Measurements from ENCODE around the gene KRT36. TPM values are rescaled to one million over a fixed set of nuclear protein-coding genes. Genes with fewer than 3 reads are reported as not detected.
A peak's percentile ranks its signal among the peaks of the same experiment; 100 is the strongest.

KRT36 gene
- total RNA-seq, 2 donors from 2014 or later, result not detected

GRCh38 chr17:41512546-41513167 is 22.9 kb upstream of the KRT36 start:
- no peaks in the 10 kb centered on the region for H3K27me3 ChIP-seq (ENCODE audit: control insufficient read depth, insufficient read depth, low read length, poor library complexity, severe bottlenecking)
- DNase-seq, result no peak
- Mint-ChIP-seq H3K27ac (no peak overlapping the region), H3K27me3 (ENCODE audit: insufficient read depth) (no peaks in the 10 kb centered on the region), H3K4me3 (no peak overlapping the region), H3K9me3 (no peaks in the 10 kb centered on the region), H3K4me1 (peaks cover 12% of the 10 kb centered on the region), H3K36me3 (ENCODE audit: low read depth) (no peaks in the 10 kb centered on the region)
- no peak overlapping the region for H3K27ac ChIP-seq (ENCODE audit: low read depth, low read length)
- no peak overlapping the region for H3K4me3 ChIP-seq (ENCODE audit: low read length)
- no peaks in the 10 kb centered on the region for H3K4me1 ChIP-seq (ENCODE audit: control insufficient read depth, insufficient read depth, low read length)
- H3K36me3 ChIP-seq (ENCODE audit: control insufficient read depth, insufficient read depth, low read length), result no peaks in the 10 kb centered on the region
- H3K9ac ChIP-seq (ENCODE audit: extremely low read depth, low read length, poor library complexity, severe bottlenecking), result no peak overlapping the region
- no peak for TF ChIP-seq CTCF (conservative IDR thresholded peaks at IDR 0.05)
- 85 to 100% methylated on average over 5 to 7 of the region's 7 CpGs for WGBS, 2 experiments (ENCODE audit: insufficient coverage in 1 of 2, insufficient read length in 1 of 2)
- no peaks in the 10 kb centered on the region for H3K9me3 ChIP-seq (ENCODE audit: control insufficient read depth, low read length)

- Mint-ChIP-seq H3K4me1 (peaks cover 15% of the 10 kb centered on the region), H3K27me3 (ENCODE audit: insufficient read depth) (no peaks in the 10 kb centered on the region), H3K27ac (no peak overlapping the region), H3K9me3 (no peaks in the 10 kb centered on the region), H3K36me3 (ENCODE audit: low read depth) (no peaks in the 10 kb centered on the region), H3K4me3 (no peak overlapping the region)
- no peak overlapping the region for H3K27ac ChIP-seq (ENCODE audit: low read depth, low read length)
- H3K9ac ChIP-seq (ENCODE audit: extremely low read depth, low read length, poor library complexity, severe bottlenecking), result no peak overlapping the region
- no peak overlapping the region for H3K4me3 ChIP-seq (ENCODE audit: low read length)
- H3K27me3 ChIP-seq (ENCODE audit: control insufficient read depth, insufficient read depth, low read length, poor library complexity, severe bottlenecking), result no peaks in the 10 kb centered on the region
- no peak for DNase-seq
- no peaks in the 10 kb centered on the region for H3K9me3 ChIP-seq (ENCODE audit: control insufficient read depth, low read length)
- whole genome bisulfite sequencing, 2 experiments (ENCODE audit: insufficient coverage in 1 of 2, insufficient read length in 1 of 2), result 91 to 94% methylated on average over 10 of the region's 10 CpGs
- no peaks in the 10 kb centered on the region for H3K4me1 ChIP-seq (ENCODE audit: control insufficient read depth, insufficient read depth, low read length)
- TF ChIP-seq CTCF (conservative IDR thresholded peaks at IDR 0.05), result no peak
- no peaks in the 10 kb centered on the region for H3K36me3 ChIP-seq (ENCODE audit: control insufficient read depth, insufficient read depth, low read length)
Measured at GRCh38 chr17:41511716-41512115, 22.0 kb upstream of the KRT36 start.

GRCh38 chr17:41511116-41511515 is 21.4 kb upstream of the KRT36 start:
- Mint-ChIP-seq H3K4me3 (no peak overlapping the region), H3K27ac (no peak overlapping the region)

More at GRCh38 chr17:41511116-41511515, 21.4 kb upstream of the KRT36 start:
- no peaks in the 10 kb centered on the region for H3K27me3 Mint-ChIP-seq (ENCODE audit: insufficient read depth)
- peaks cover 15% of the 10 kb centered on the region for H3K4me1 Mint-ChIP-seq
- H3K9ac ChIP-seq (ENCODE audit: extremely low read depth, low read length, poor library complexity, severe bottlenecking), result no peak overlapping the region
- WGBS, 2 experiments (ENCODE audit: insufficient coverage in 1 of 2, insufficient read length in 1 of 2), result 72 to 77% methylated on average over 2 to 4 of the region's 4 CpGs
- H3K9me3 ChIP-seq (ENCODE audit: control insufficient read depth, low read length), result no peaks in the 10 kb centered on the region
- no peaks in the 10 kb centered on the region for H3K4me1 ChIP-seq (ENCODE audit: control insufficient read depth, insufficient read depth, low read length)
- no peaks in the 10 kb centered on the region for H3K9me3 Mint-ChIP-seq
- H3K36me3 Mint-ChIP-seq (ENCODE audit: low read depth), result no peaks in the 10 kb centered on the region
- DNase-seq, result peak; percentile 78
- H3K27ac ChIP-seq (ENCODE audit: low read depth, low read length), result no peak overlapping the region
- TF ChIP-seq CTCF (conservative IDR thresholded peaks at IDR 0.05), result no peak
- H3K4me3 ChIP-seq (ENCODE audit: low read length), result no peak overlapping the region
- H3K36me3 ChIP-seq (ENCODE audit: control insufficient read depth, insufficient read depth, low read length), result no peaks in the 10 kb centered on the region
- H3K27me3 ChIP-seq (ENCODE audit: control insufficient read depth, insufficient read depth, low read length, poor library complexity, severe bottlenecking), result no peaks in the 10 kb centered on the region

All from endodermal cell (in vitro differentiated cells).